HEK293T (cell line): ENCODE data around the gene RBM7.

ENCODE experiments used
- CTCF ChIA-PET: fragments of 350-600 bp; formaldehyde crosslinking; extraction: SDS; loops from one replicate; lab custom pipeline; 2021; ENCODE audit warnings: antibody characterized with exemption, inconsistent platforms; lab: Yijun Ruan, JAX
- POLR2A ChIA-PET: fragments of 350-600 bp; formaldehyde crosslinking; extraction: SDS; loops from one replicate; lab custom pipeline; 2020; ENCODE audit warnings: antibody characterized with exemption, inconsistent platforms; lab: Yijun Ruan, JAX
- DNase-seq: peaks from one replicate; pipeline ENCODE4 v3.0.0; 2012; ENCODE audit warnings: mixed read lengths; ENCODE audit errors: extremely low spot score
- ARNT ChIP-seq: fragments of 450-650 bp; IDR thresholded peaks from 2 replicates; pipeline ENCODE4 v1.6.1; 2017; ENCODE audit warnings: mild to moderate bottlenecking
- BHLHE40 ChIP-seq: fragments of 450-650 bp; IDR thresholded peaks from 2 replicates; pipeline ENCODE4 v1.6.1; 2016; ENCODE audit warnings: mild to moderate bottlenecking, moderate library complexity, borderline replicate concordance
- CTBP1 ChIP-seq: fragments of 450-650 bp; IDR thresholded peaks from 2 replicates; pipeline ENCODE4 v1.6.1; 2016; ENCODE audit warnings: borderline replicate concordance
- ELF4 ChIP-seq: fragments of 450-650 bp; IDR thresholded peaks from 2 replicates; pipeline ENCODE4 v1.6.1; 2017; ENCODE audit warnings: antibody characterized with exemption
- FOXA1 ChIP-seq: fragments of 450-650 bp; IDR thresholded peaks from 2 replicates; pipeline ENCODE4 v1.6.1; 2016; ENCODE audit warnings: mild to moderate bottlenecking
- FOXK2 ChIP-seq: fragments of 450-650 bp; IDR thresholded peaks from 2 replicates; pipeline ENCODE4 v1.6.1; 2016; ENCODE audit warnings: mild to moderate bottlenecking
- FOXM1 ChIP-seq: fragments of 450-650 bp; IDR thresholded peaks from 2 replicates; pipeline ENCODE4 v1.6.1; 2017; ENCODE audit warnings: mild to moderate bottlenecking, borderline replicate concordance
- HDGF ChIP-seq: fragments of 450-650 bp; IDR thresholded peaks from 2 replicates; pipeline ENCODE4 v1.6.1; 2017; ENCODE audit warnings: antibody characterized with exemption, borderline replicate concordance
- L3MBTL2 ChIP-seq: fragments of 450-650 bp; conservative IDR thresholded peaks from 2 replicates; pipeline ENCODE4 v1.6.1; 2016; ENCODE audit warnings: mild to moderate bottlenecking
- LEF1 ChIP-seq: fragments of 450-650 bp; IDR thresholded peaks from 2 replicates; pipeline ENCODE4 v1.6.1; 2017; ENCODE audit warnings: mild to moderate bottlenecking, borderline replicate concordance
- NFRKB ChIP-seq: fragments of 450-650 bp; IDR thresholded peaks from 2 replicates; pipeline ENCODE4 v1.6.1; 2016; ENCODE audit warnings: mild to moderate bottlenecking, moderate library complexity
- PKNOX1 ChIP-seq: fragments of 450-650 bp; IDR thresholded peaks from 2 replicates; pipeline ENCODE4 v1.6.1; 2016
- SP1 ChIP-seq: fragments of 450-650 bp; IDR thresholded peaks from 2 replicates; pipeline ENCODE4 v1.6.1; 2017
- SUZ12 ChIP-seq: fragments of 450-650 bp; IDR thresholded peaks from 2 replicates; pipeline ENCODE4 v1.6.1; 2016; ENCODE audit warnings: mild to moderate bottlenecking
- TARDBP ChIP-seq: fragments of 450-650 bp; IDR thresholded peaks from 2 replicates; pipeline ENCODE4 v1.6.1; 2016
- ZNF384 ChIP-seq: fragments of 450-650 bp; IDR thresholded peaks from 2 replicates; pipeline ENCODE4 v1.6.1; 2016

Gene RBM7

DNA sequence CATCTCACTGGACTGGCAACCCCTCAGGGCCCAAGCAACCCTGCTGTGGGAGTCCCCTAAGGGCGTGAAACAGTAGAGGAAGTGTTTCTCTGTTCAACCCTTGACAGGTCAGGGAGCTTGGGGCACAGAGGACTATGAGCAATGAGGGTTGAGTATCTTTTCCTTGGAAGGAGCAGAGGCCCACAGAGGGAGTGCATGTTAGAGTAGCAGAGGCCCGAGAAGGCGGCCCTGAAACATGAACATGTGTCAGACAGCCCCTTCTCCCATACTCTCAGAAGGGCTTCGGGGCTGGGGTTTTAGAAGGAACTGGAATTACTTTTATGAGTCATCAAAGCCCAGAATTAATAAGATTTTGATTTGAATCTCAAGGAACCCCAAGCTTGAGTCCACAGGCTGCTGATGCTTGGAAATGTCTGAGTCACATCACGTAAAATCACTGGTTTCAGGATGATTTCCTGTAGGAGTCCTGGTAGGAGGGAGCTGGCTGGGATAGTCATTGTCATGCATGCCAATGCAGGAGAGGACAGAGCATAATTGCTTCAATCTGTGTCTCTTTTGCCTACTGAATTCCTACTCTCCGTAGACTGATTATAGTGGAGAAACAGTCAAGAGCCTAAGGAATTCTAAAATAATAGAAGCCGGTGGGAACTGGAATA, 22.7 kb upstream of the RBM7 start:
- ChIA-PET CTCF (no interaction called here), POLR2A (no interaction called here)
- DNase-seq: no peak
- no peak for TF ChIP-seq FOXM1
- no peak for TF ChIP-seq SUZ12
- no peak for TF ChIP-seq CTBP1
- TF ChIP-seq ELF4: no peak
- no peak for TF ChIP-seq L3MBTL2
- no peak for TF ChIP-seq HDGF
- TF ChIP-seq ZNF384: no peak
- TF ChIP-seq FOXA1: no peak
- no peak for TF ChIP-seq TARDBP
- TF ChIP-seq SP1: no peak
- TF ChIP-seq BHLHE40: no peak
- TF ChIP-seq FOXK2: no peak
- TF ChIP-seq ARNT: no peak

DNA sequence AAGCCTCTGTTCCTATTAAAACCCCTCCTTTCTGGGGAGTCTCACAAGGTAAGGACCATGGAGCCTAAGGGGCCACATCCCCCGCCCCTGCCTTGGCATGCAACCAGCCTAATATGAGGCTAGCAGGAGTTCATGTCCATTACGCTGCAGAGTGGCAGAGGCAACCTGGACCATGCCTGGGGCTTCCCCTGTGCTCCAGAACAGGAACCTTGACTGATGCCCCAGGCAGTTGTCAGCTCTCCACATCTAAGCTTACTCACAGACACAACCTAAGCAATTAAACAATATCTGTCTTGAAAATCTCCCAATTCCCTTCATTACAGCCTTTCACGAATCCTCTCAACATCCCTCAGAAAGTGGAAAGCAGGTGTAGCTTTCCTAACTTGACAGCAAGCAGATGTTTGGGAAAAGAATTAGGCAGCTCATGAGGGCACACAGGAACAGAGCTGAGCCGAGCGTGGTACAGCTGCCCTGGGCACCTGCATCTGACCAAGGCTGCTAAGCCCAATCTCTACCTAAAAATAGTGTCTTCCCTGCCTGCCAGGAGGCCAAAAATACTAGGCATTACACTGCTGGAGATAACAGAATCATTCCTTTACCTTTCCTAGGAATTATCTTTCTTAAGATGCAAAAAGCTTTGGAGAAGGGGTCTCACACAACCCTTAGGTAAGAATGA, 20.9 kb upstream of the RBM7 start:
- ChIA-PET POLR2A (no interaction called here), CTCF (no interaction called here)
- no peak for TF ChIP-seq FOXM1
- no peak for TF ChIP-seq PKNOX1
- no peak for TF ChIP-seq TARDBP
- no peak for TF ChIP-seq FOXA1
- TF ChIP-seq FOXK2: no peak
- no peak for TF ChIP-seq CTBP1
- TF ChIP-seq SUZ12: no peak
- TF ChIP-seq SP1: no peak

GRCh38 chr11:114382509-114382908, 18.0 kb upstream of the RBM7 start:
- no peak for DNase-seq
- TF ChIP-seq PKNOX1: no peak
- no peak for TF ChIP-seq TARDBP
- no peak for TF ChIP-seq ARNT
- TF ChIP-seq BHLHE40: no peak
- no peak for TF ChIP-seq SUZ12
- TF ChIP-seq SP1: no peak
- TF ChIP-seq L3MBTL2: no peak
- TF ChIP-seq FOXM1: no peak
- no peak for TF ChIP-seq ZNF384
- no peak for TF ChIP-seq ELF4
- no peak for TF ChIP-seq FOXK2
- no peak for TF ChIP-seq CTBP1
- TF ChIP-seq LEF1: no peak
- no peak for TF ChIP-seq FOXA1
- no peak for TF ChIP-seq HDGF
- no peak for TF ChIP-seq NFRKB
- ChIA-PET POLR2A (no interaction called here), CTCF (no interaction called here)

More for the DNA sequence above, 20.9 kb upstream of the RBM7 start:
- DNase-seq: no peak

- CTCF ChIA-PET: no interaction called here
- POLR2A ChIA-PET: no interaction called here
- no peak for TF ChIP-seq PKNOX1
- TF ChIP-seq HDGF: no peak
- TF ChIP-seq FOXK2: no peak
- no peak for TF ChIP-seq L3MBTL2
- TF ChIP-seq FOXA1: no peak
- no peak for TF ChIP-seq SP1
- no peak for TF ChIP-seq NFRKB
- TF ChIP-seq ELF4: no peak
- TF ChIP-seq CTBP1: no peak
- TF ChIP-seq FOXM1: no peak
- TF ChIP-seq LEF1: no peak
- TF ChIP-seq BHLHE40: no peak
- no peak for TF ChIP-seq ARNT
- TF ChIP-seq SUZ12: no peak
- no peak for TF ChIP-seq TARDBP
- TF ChIP-seq ZNF384: no peak
- DNase-seq: no peak
These were observed 16.0 kb upstream of the RBM7 start for GRCh38 chr11:114384487-114384886.

GRCh38 chr11:114386131-114386530, 14.3 kb upstream of the RBM7 start:
- DNase-seq: no peak
- TF ChIP-seq HDGF: no peak
- TF ChIP-seq ZNF384: no peak
- no peak for TF ChIP-seq LEF1
- TF ChIP-seq FOXK2: no peak
- TF ChIP-seq CTBP1: no peak
- no peak for TF ChIP-seq TARDBP
- ChIA-PET CTCF (no interaction called here), POLR2A (no interaction called here)

DNA sequence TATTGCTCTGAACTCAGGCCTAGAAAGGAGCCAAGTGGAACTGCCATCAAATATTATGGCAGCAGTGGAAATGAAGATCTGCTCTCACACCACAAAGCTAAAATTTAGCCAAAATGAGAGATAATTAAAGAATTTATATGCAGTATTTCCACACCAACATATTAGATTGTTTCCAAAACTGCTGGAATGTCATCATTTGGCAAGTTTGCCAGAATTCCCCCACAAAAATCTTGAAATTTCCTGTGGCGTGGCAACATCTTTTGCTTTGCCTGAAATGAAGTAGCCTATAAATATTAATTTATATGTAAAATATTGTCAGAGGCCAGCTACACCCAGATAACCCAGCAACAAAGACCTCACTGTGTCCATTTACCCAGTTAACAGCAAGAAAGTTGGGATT, 13.9 kb upstream of the RBM7 start:
- TF ChIP-seq FOXM1 (no peak), PKNOX1 (no peak), ZNF384 (no peak), SUZ12 (no peak), L3MBTL2 (no peak), ARNT (no peak), BHLHE40 (no peak), SP1 (no peak), NFRKB (no peak), LEF1 (no peak), FOXA1 (no peak), ELF4 (no peak), FOXK2 (no peak), TARDBP (no peak), HDGF (no peak), CTBP1 (no peak)
- CTCF ChIA-PET: no interaction called here
- DNase-seq: no peak
- POLR2A ChIA-PET: no interaction called here
